ENCODE data around the gene PHOSPHO1. TPM values are rescaled to one million over a fixed set of nuclear protein-coding genes. Genes with fewer than 3 reads are reported as not detected.

PHOSPHO1 gene
- total and polyA plus RNA-seq, 9 donors, result 0.23 to 0.92 (median 0.25) TPM; not detected in 5

Other genes with a start within 250 kb of the PHOSPHO1 start
- 1 to 10 TPM in 1 of 7 donors, not detected in 6; 1.0 TPM for gene IGF2BP1, start 233.4 kb downstream of the PHOSPHO1 start, total RNA-seq
- under 1 TPM in 1 of 2 donors, not detected in 1; 0.12 TPM for gene IGF2BP1, start 233.4 kb downstream of the PHOSPHO1 start, polyA plus RNA-seq
- under 1 TPM in 4 of 7 donors, not detected in 3; under 0.01 to 0.03 (median 0.03) TPM for gene B4GALNT2, start 98.0 kb downstream of the PHOSPHO1 start, total RNA-seq
- gene B4GALNT2, start 98.0 kb downstream of the PHOSPHO1 start, polyA plus RNA-seq, result not detected
- 1 to 10 TPM in 6 of 7 donors, under 1 TPM in 1; 0.48 to 2.9 (median 1.5) TPM for gene GNGT2, start 20.2 kb downstream of the PHOSPHO1 start, total RNA-seq
- gene GNGT2, start 20.2 kb downstream of the PHOSPHO1 start, polyA plus RNA-seq, result 1 to 10 TPM; 2.6 to 4.6 TPM
- gene ABI3, start 20.1 kb downstream of the PHOSPHO1 start, total RNA-seq, result 1 to 10 TPM; 2.3 to 6.7 (median 4.4) TPM
- 1 to 10 TPM; 3.5 to 4.6 TPM for gene ABI3, start 20.1 kb downstream of the PHOSPHO1 start, polyA plus RNA-seq
- 10 to 100 TPM; 26.0 to 60.9 (median 52.4) TPM for gene ZNF652, start 131.5 kb upstream of the PHOSPHO1 start, total RNA-seq
- 10 to 100 TPM; 17.1 to 19.4 TPM for gene ZNF652, start 131.5 kb upstream of the PHOSPHO1 start, polyA plus RNA-seq
- 100 to 1,000 TPM in 4 of 7 donors, 10 to 100 TPM in 3; 46.0 to 132 (median 106) TPM for gene PHB1, start 184.1 kb upstream of the PHOSPHO1 start, total RNA-seq
- 100 to 1,000 TPM in 1 of 2 donors, 10 to 100 TPM in 1; 87.1 to 148 TPM for gene PHB1, start 184.1 kb upstream of the PHOSPHO1 start, polyA plus RNA-seq

All from ovary (tissue), 9 donors.